Thoracic aorta (tissue), 2 donors: ENCODE measurements around the gene EMC9. TPM values are rescaled to one million over a fixed set of nuclear protein-coding genes. Genes with fewer than 3 reads are reported as not detected.

Source experiments
- ATAC-seq: fragments of 150-250 bp; one replicate; pipeline ENCODE4 v1.8.0; 2017; ENCODE audit warnings: low read depth; ENCODE audit not compliant: insufficient number of reproducible peaks, low FRiP score
- DNase-seq: peaks from one replicate; pipeline ENCODE4 v3.0.0-alpha.2; 2020; ENCODE audit warnings: low spot score
- H3K27ac ChIP-seq, 2 donors: fragments of 200-600 bp; sonication (generic); 1 replicate in 1 of 2; 2 replicates in 1 of 2; pipeline ENCODE4 v1.5.1; 2016; ENCODE audit warnings: mild to moderate bottlenecking in 2 of 2, moderate library complexity in 2 of 2
- H3K27me3 ChIP-seq: fragments of 200-600 bp; sonication (generic); replicated peaks from 2 replicates; pipeline ENCODE4 v1.6.0; 2016; ENCODE audit warnings: mild to moderate bottlenecking; ENCODE audit not compliant: insufficient read depth
- H3K36me3 ChIP-seq: fragments of 200-600 bp; sonication (generic); one replicate; pipeline ENCODE4 v1.5.1; 2016
- H3K4me1 ChIP-seq, 2 donors: fragments of 200-600 bp; sonication (generic); 1 replicate in 1 of 2; 2 replicates in 1 of 2; pipeline versions ENCODE4 v1.5.1 to v1.6.0; 2016; ENCODE audit warnings: low read depth in 2 of 2, mild to moderate bottlenecking in 1 of 2; ENCODE audit not compliant: control insufficient read depth in 1 of 2
- H3K4me3 ChIP-seq: fragments of 200-600 bp; sonication (generic); 2 replicates; pipeline ENCODE4 v1.5.1; 2016; ENCODE audit warnings: mild to moderate bottlenecking
- H3K9me3 ChIP-seq: fragments of 200-600 bp; sonication (generic); 2 replicates; pipeline ENCODE4 v1.5.1; 2016
- CTCF ChIP-seq: fragments of 200-600 bp; sonication (generic); IDR thresholded peaks from one replicate; pipeline ENCODE4 v1.5.1; 2019; ENCODE audit warnings: antibody characterized with exemption
- total RNA-seq, 2 donors: library from RNA; depleted of rRNA; stranded (reverse); fragments of >200 nt; gene quantifications; one replicate each; pipeline versions ENCODE4 v1.1.0 to v1.2.3, GENCODE V29; 2016

EMC9 gene
- total RNA-seq, 2 donors from 2014 or later = 4.9 to 18.6 TPM

GRCh38 chr14:24139272-24139934, 2.0 kb downstream of the EMC9 start:
- no peak for DNase-seq
- H3K27ac ChIP-seq = no peak overlapping the region
- no peak for TF ChIP-seq CTCF
- no peaks in the 10 kb centered on the region for H3K9me3 ChIP-seq
- H3K4me1 ChIP-seq = peaks cover 17 to 36% of the 10 kb centered on the region in 2 donors
- H3K4me3 ChIP-seq = no peak overlapping the region
- no peaks in the 10 kb centered on the region for H3K27me3 ChIP-seq
- peaks cover 13% of the 10 kb centered on the region for H3K36me3 ChIP-seq
- no peak for ATAC-seq

- Histone ChIP-seq H3K27me3 (no peaks in the 10 kb centered on the region), H3K4me1 (peaks cover 17 to 36% of the 10 kb centered on the region in 2 donors), H3K9me3 (no peaks in the 10 kb centered on the region), H3K4me3 (no peak overlapping the region), H3K27ac (no peak overlapping the region), H3K36me3 (peaks cover 13% of the 10 kb centered on the region)
- no peak for TF ChIP-seq CTCF
- DNase-seq (no peak), ATAC-seq (no peak)
Observed at GRCh38 chr14:24138396-24139271, 2.8 kb downstream of the EMC9 start.

GRCh38 chr14:24137529-24138395, 3.6 kb downstream of the EMC9 start:
- H3K27ac ChIP-seq = no peak overlapping the region
- no peak overlapping the region for H3K4me3 ChIP-seq
- peaks cover 17 to 36% of the 10 kb centered on the region in 2 donors for H3K4me1 ChIP-seq
- H3K27me3 ChIP-seq = no peaks in the 10 kb centered on the region
- peaks cover 13% of the 10 kb centered on the region for H3K36me3 ChIP-seq
- no peak for ATAC-seq
- no peak for TF ChIP-seq CTCF
- DNase-seq = no peak
- no peaks in the 10 kb centered on the region for H3K9me3 ChIP-seq

GRCh38 chr14:24136684-24137528, 4.5 kb downstream of the EMC9 start:
- Histone ChIP-seq H3K36me3 (peaks cover 13% of the 10 kb centered on the region), H3K27ac (peak overlapping the region; percentile 57 to 84), H3K4me3 (peak overlapping the region; percentile 95), H3K4me1 (peaks cover 13 to 31% of the 10 kb centered on the region in 2 donors), H3K27me3 (no peaks in the 10 kb centered on the region), H3K9me3 (no peaks in the 10 kb centered on the region)
- TF ChIP-seq CTCF = no peak
- no peak for DNase-seq
- ATAC-seq = no peak
